HFFc6 (cell line): Measurements from ENCODE around the gene VIM. TPM values are rescaled to one million over a fixed set of nuclear protein-coding genes. Genes with fewer than 3 reads are reported as not detected.
A peak's percentile ranks its signal among the peaks of the same experiment; 100 is the strongest.
"Not testable (repeated sequence)": the region's sequence is repeated elsewhere in the genome, so short reads cannot be mapped to it uniquely, and the experiment has no call there.

Experiments
- DNase-seq: peaks from one replicate; pipeline ENCODE4 v3.0.0-alpha.2; 2018
- H3K27ac Mint-ChIP-seq: 2 replicates; pipeline ENCODE4 v1.8.0; 2020; ENCODE audit warnings: mild to moderate bottlenecking, mixed read lengths
- H3K27me3 Mint-ChIP-seq: 2 replicates; pipeline ENCODE4 v1.8.0; 2021; ENCODE audit warnings: mild to moderate bottlenecking, moderate library complexity, mixed read lengths; ENCODE audit not compliant: insufficient read depth
- H3K36me3 Mint-ChIP-seq: 2 replicates; pipeline ENCODE4 v1.8.0; 2021; ENCODE audit warnings: low read depth, mixed read lengths
- H3K4me1 Mint-ChIP-seq: 2 replicates; pipeline ENCODE4 v1.8.0; 2020; ENCODE audit warnings: low read depth, mixed read lengths
- H3K4me3 Mint-ChIP-seq: 2 replicates; pipeline ENCODE4 v1.8.0; 2020; ENCODE audit warnings: mild to moderate bottlenecking, moderate library complexity, mixed read lengths
- H3K9me3 Mint-ChIP-seq: 2 replicates; pipeline ENCODE4 v1.8.0; 2020; ENCODE audit warnings: mild to moderate bottlenecking, mixed read lengths
- total RNA-seq, 6 experiments: library from RNA; stranded (reverse); fragmentation: NEBNext Ultra II Directional; extraction: Animal tissue kit (Norgen Biotek cat#: 25700); gene quantifications; 2 replicates in 1 of 6; 3 replicates in 5 of 6; pipeline ENCODE4 v1.2.3, GENCODE V29; 2021
- TF ChIP-seq, protein P1 (sequence below): fragments of 200-600 bp; sonication (generic); IDR thresholded peaks from 2 replicates; pipeline ENCODE4 v1.5.0; 2021; ENCODE audit warnings: antibody characterized with exemption, mild to moderate bottlenecking

VIM gene
- total RNA-seq, 6 experiments from 2014 or later = 9,623 to 12,540 (median 10,688) TPM

DNA sequence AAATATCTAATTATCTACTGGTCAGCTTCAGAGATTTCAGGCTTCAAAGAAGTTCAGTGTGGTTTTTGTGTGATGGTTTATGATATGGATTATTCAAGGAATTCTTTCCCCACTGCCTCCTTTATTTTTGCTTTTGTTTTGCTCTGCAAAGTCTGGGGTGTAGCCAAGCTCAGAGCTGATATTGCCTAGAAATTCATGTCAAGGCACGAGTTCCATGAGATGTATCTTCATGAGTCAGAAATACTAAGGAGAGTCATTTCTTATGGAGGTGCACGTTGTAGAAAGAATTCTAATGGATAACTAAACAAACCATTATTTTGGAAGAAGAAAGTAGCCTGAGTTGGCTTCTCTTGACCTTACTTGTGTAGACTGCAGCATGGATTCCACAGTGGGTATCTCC, 37.4 kb downstream of the VIM start:
- Mint-ChIP-seq H3K4me3 (peak overlapping the region; percentile 31), H3K27me3 (peaks cover 15% of the 10 kb centered on the region), H3K9me3 (peaks cover 51% of the 10 kb centered on the region), H3K36me3 (peaks cover 26% of the 10 kb centered on the region), H3K27ac (no peak overlapping the region), H3K4me1 (peaks cover 14% of the 10 kb centered on the region)
- peak; percentile 50 for DNase-seq
- TF ChIP-seq, protein P1, sequence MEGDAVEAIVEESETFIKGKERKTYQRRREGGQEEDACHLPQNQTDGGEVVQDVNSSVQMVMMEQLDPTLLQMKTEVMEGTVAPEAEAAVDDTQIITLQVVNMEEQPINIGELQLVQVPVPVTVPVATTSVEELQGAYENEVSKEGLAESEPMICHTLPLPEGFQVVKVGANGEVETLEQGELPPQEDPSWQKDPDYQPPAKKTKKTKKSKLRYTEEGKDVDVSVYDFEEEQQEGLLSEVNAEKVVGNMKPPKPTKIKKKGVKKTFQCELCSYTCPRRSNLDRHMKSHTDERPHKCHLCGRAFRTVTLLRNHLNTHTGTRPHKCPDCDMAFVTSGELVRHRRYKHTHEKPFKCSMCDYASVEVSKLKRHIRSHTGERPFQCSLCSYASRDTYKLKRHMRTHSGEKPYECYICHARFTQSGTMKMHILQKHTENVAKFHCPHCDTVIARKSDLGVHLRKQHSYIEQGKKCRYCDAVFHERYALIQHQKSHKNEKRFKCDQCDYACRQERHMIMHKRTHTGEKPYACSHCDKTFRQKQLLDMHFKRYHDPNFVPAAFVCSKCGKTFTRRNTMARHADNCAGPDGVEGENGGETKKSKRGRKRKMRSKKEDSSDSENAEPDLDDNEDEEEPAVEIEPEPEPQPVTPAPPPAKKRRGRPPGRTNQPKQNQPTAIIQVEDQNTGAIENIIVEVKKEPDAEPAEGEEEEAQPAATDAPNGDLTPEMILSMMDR = no peak

DNA sequence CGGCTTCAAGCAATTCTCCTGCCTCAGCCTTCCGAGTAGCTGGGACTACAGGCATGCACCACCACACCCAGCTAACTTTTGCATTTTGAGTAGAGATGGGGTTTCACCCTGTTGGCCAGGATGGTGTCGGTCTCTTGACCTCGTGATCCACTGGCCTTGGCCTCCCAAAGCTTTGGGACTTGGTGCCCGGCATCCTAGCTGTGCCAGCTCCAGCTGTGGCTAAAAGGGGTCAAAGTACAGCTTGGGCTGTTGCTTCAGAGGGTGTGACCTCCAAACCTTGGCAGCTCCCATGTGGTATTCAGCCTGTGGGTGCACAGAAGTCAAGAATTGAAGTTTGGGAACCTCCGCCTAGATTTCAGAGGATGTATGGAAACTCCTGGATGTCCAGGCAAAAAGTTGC, 38.5 kb downstream of the VIM start:
- DNase-seq, H3K27ac Mint-ChIP-seq, H3K4me3 Mint-ChIP-seq: not testable (repeated sequence)
- H3K27me3 Mint-ChIP-seq = peaks cover 22% of the 10 kb centered on the region
- H3K4me1 Mint-ChIP-seq = peaks cover 14% of the 10 kb centered on the region
- H3K9me3 Mint-ChIP-seq = peaks cover 40% of the 10 kb centered on the region
- peaks cover 25% of the 10 kb centered on the region for H3K36me3 Mint-ChIP-seq

DNA sequence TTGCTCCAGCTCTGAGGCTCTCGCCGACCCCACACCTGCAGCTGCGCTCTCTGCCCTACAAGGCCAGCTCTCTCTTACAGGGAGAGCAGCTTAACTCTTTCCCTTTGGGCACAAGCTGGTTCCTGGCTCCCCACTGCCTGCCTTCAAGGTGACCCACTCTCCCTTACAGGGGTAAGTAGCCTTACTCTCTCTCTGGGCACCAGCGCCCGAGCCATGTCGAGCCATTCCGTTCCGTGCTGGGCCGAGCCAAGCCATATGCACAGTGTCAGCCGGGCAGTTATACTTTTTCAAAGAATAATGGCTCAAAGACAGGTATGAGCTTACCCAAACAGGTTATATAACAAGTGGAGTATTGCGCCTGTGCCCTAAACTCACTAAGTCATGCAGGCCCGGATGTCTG, 44.6 kb downstream of the VIM start:
- peaks cover 15% of the 10 kb centered on the region for H3K4me1 Mint-ChIP-seq
- H3K4me3 Mint-ChIP-seq = no peak overlapping the region
- no peak for DNase-seq
- no peaks in the 10 kb centered on the region for H3K36me3 Mint-ChIP-seq
- H3K27me3 Mint-ChIP-seq = peaks cover 25% of the 10 kb centered on the region
- H3K27ac Mint-ChIP-seq = no peak overlapping the region
- TF ChIP-seq, protein P1 = no peak
- peaks cover 7% of the 10 kb centered on the region for H3K9me3 Mint-ChIP-seq

DNA sequence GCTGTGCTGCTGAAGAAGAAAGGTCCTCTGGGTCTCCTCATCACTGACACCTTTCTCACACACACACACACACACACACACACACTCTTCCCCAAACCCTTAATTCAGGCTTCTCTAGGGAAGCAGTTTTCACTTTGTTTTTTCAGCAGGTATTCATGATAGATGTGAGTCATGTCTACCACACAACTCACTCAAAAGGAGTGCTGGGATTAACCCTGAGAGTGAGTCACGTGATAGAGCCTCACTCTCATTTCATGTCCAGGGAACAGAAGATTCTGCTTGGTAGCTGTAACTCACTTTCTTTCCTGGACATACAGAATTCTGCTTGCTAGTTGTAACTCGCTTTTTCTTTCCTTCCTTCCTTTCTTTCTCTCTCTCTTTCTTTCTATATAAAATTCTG, 45.4 kb downstream of the VIM start:
- peak; percentile 72 for DNase-seq
- Mint-ChIP-seq H3K4me3 (no peak overlapping the region; the same call in 1 of the 2 replicates), H3K36me3 (no peaks in the 10 kb centered on the region), H3K9me3 (peaks cover 7% of the 10 kb centered on the region), H3K27me3 (peaks cover 18% of the 10 kb centered on the region), H3K27ac (no peak overlapping the region), H3K4me1 (peaks cover 15% of the 10 kb centered on the region)
- TF ChIP-seq, protein P1 = no peak

DNA sequence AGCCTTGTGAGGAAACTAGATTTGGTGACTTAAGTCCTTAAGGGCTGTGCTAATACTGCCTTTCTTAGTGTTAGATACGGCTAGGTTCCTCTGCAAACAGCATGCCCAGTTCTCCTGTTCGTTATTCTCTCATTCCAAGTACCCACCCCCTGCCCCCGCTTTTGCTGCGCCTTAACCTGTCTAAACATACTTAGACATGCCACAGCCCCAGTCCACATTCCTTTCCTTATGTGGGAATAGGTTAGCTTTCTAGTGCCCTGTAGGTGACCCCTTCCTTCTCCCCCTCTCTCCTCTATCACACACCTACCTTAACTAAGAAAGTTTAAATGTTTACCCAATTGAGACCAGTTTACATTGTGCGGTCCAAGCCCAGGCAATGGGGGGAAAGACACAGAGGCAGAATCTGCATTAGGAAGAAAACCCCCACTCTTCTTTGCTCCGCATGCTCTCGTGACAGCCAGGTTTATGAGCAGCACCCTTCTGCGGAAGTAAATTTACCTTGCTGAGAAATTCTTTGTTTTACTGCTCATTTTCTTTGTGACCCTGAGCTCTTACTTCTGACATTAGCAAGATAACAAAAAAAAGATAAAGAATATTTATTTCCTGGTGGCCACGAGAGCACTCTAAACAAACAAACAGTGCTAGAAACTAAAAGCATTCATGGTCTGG, 48.8 kb downstream of the VIM start:
- Mint-ChIP-seq H3K27me3 (peaks cover 7% of the 10 kb centered on the region; the same call in 1 of the 2 replicates), H3K27ac (no peak overlapping the region), H3K9me3 (peaks cover 16% of the 10 kb centered on the region), H3K4me1 (peaks cover 15% of the 10 kb centered on the region), H3K4me3 (no peak overlapping the region), H3K36me3 (peaks cover 4% of the 10 kb centered on the region)
- DNase-seq = no peak
- TF ChIP-seq, protein P1 = no peak

DNA sequence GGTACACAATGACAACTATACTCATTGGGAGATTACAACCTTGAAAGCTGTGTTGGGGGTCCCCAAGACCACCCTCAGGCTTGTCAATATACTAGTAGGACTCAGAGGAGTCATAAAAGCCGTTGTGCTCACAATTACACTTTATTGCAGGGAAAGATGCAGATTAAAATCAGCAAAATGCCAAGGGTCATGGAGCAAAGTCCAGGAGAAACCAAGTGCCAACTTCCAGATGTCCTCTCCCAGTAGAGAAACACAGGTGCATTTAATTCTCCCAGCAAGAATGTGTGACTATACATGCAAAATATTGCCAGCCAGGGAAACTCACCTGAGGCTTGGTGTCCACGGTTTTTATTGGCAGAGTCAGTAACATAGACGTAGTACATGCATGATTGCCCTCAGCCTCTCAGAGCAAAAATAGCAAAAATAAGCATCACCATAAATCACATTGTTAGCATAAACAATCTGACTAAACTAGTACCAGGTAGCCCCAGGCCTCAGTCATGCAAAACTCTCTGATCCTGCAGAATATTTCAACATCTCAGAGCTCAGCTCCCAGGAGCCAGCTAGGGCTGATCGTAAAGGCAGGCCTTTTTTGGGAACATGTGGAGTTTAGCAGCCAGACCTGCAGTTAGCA, 50.7 kb downstream of the VIM start:
- peaks cover 29% of the 10 kb centered on the region for H3K9me3 Mint-ChIP-seq
- no peak for DNase-seq
- H3K36me3 Mint-ChIP-seq = peaks cover 12% of the 10 kb centered on the region
- TF ChIP-seq, protein P1 = no peak
- peaks cover 9% of the 10 kb centered on the region for H3K27me3 Mint-ChIP-seq
- H3K4me1 Mint-ChIP-seq = peaks cover 4% of the 10 kb centered on the region
- H3K27ac Mint-ChIP-seq = no peak overlapping the region
- no peak overlapping the region for H3K4me3 Mint-ChIP-seq
